ENCODE data around the gene CPEB2.

Gene CPEB2

DNA sequence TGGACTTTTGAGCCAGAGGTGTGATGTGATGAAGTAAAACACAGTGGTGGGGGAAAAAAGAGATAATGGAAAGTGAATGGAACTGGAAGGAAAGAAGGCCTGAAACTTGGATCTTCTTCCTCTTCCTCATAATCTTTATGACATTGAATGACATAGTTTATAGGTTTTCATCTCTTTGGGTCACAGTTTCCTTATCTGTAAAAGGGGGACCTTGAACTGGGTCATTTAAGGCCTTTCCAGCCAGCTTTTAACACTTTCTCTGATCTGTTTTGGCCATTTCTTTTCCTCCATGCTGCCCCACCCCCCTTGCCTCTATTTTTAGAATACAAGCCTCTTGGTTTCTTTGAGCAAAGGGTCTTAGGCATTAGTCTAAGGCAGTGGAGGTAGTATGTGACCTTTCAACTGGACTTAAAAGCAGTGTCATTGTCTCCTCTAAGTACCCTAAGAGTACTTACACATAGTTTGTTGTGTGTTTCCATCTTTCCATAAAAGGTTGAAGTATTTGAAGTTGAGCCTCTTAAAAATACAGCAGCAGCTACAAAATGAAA is 7.8 kb downstream of the CPEB2 start:
- no peak for DNase-seq (ENCODE audit: low spot score)

DNA sequence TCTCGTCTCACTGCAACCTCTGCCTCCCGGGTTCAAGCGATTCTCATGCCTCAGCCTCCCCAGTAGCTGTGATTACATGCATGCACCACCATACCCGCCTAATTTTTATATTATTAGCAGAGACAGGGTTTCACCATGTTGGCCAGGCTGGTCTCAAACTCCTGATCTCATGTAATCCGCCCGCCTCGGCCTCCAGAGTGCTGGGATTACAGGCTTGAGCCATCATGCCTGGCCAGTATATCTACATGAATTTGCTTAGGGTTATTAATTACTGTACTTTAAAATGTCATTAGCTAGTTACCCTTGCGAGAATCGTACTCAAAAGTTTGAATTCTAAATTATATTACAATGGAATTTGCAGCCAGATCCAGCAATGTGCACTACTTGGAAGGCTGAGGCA is 8.9 kb downstream of the CPEB2 start:
- no peak for DNase-seq (ENCODE audit: low spot score)

DNA sequence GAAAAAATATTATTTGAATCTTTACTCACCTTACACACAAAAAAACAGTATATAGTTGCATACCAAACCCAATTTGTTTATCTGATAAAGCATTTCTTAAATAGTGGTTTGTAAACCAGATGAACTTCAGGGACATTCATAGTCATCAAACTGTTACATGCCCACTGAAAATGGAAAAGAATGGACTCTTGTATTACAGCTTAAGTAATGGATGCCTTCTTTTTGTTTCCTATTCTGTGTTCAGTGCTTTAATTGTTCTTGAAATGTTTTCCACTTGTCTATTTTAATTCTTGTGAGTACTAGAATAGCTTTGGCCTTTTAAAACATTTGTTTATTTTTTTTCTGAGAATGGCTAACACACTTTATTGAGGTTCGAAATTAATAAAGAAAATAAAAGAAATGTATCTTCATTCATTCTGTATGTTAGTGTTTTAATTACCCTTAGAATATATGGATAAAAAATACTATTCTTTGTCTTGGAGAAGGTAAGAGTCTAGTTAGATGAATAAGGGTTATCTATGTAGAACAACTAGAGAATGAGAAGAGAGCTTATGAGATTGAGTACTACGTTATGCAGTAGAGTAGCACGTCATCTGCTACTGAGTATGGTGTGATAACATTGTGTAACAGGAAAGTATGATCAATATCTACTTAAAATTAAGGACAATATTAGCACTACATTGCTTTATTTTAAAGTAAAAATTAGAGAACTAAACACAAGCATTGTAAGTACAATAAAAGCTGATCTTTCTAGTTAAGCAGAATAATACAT is 9.9 kb downstream of the CPEB2 start:
- DNase-seq (ENCODE audit: low spot score): no peak

DNA sequence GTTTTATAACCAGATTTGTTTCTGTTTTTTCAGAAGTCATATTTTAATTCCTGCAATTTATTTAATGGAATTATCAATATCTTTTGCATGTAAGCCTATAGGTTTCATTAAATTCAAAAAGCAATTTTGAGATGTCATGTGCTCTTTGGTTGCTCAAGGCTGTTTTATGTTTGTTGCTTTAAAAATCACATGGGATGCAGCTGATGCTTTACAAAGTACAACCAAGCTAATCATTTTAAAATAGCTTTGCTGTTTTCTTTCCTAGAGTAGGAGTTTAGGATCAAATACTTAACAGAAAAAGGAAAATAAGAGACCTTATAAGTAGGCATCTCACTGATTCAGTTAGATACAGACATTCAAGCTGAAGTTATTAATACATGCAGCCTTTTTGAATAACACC is 11.3 kb downstream of the CPEB2 start:
- DNase-seq (ENCODE audit: low spot score): no peak

DNA sequence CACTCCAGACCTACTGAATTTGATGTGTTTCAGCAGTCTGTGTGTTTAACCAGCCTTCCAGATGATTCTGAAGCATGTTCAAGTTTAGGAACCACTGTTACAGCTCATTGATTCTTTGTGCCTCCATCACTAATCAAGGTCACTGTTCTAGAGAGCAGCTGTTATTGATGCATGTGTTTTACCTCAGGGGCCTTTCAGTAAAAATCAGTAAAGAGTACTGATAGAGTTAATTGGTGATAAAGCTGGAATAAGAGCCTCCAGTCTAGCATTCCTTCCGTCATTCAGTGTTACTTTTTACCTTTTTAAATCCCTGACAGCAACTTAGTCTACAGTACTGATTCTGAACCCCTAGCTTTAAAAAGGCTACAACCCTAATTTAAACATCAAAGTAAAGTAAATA is 12.9 kb downstream of the CPEB2 start:
- DNase-seq (ENCODE audit: low spot score): no peak

DNA sequence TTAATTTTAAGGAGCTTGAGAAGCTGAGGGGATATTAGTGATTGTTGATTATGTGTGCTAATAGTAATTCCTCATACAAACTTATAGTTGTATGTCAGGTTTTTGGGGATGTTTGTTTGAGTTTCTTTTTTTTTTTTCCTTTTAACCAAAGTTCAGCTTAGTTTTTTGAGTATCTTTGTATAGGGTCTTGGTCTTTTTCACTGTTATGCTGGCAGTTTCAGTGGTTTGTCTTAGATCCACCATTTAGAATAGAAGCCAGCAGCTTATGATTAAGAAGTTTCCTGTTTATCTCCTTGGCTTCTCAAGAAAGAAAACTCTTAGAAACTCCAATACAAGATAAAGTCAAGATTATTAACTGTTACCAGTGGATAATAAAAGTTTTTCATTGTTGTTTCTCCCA is 16.1 kb downstream of the CPEB2 start:
- DNase-seq (ENCODE audit: low spot score): no peak

DNA sequence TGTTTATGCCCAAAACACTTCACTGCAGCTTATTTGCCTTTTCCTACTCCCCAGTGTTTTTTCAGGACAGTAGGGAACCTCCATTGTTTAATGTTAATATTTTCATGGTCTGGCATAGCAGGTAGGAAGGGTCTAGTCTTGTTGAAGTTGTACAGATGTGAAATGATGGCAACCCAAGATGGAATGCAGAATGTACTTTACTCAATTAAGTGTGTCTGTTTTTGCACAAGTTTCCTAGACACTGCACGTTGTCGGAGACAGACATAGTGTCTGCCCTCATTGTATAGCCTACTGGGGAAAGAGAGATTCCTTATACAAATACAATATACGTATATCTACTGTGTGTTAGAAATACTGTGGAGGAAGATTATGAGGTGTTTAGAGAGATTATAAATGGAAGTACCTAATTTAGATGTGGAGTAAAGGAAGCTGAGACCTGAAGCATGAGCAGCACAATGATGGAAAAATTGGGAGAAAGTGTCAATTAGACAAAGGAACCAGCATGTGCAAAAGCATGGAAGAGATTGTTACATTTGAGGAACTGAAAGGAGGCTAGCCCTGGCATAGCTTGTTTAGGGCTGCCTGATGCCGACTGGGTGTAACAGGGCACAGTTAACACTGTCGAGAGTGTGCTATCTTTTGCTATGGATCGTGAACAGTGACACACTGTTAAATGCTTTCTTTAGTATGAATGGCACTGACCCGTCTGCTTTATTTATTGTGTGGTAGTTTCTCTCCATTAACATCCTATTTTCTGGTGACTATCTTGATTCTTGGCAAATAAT is 18.4 kb downstream of the CPEB2 start:
- DNase-seq (ENCODE audit: low spot score): no peak

DNA sequence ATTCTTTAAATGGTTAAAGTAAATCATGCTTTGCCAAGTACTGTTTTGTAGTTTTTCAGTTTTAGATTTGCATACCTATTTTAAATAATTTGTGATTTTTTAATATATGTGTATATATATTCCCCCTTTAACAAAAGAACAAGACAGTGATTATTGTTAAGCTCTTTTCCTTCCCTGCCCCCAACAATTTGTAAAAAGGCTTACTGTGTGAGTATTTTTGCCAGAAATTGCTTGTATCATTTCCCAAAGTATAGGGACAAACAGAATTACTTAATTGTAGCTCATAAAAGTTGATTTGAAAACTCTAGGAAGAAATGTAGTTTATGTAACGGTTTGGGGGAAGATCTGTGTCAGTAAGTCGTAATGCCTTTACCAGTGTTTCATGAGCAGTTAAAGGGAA is 19.0 kb downstream of the CPEB2 start:
- no peak for DNase-seq (ENCODE audit: low spot score)

DNA sequence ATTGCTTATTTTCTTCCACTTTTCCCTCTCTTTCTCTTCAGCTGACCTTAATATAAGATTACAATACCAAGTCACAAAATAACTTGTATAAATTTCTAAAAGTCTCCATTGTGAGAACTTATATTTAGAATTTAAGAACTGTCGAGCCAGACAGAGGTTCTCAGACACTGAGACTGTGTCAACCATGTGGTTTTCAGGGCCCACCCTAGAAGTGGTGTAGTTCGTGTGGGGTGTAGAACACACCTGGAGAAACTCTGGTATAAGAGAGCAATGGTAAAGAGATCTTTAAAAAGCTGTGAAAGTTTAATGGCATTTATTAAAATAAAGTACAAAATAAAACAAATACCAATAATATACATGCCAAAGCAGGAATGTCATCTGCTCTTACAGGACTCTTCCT is 19.7 kb downstream of the CPEB2 start:
- DNase-seq (ENCODE audit: low spot score): no peak

DNA sequence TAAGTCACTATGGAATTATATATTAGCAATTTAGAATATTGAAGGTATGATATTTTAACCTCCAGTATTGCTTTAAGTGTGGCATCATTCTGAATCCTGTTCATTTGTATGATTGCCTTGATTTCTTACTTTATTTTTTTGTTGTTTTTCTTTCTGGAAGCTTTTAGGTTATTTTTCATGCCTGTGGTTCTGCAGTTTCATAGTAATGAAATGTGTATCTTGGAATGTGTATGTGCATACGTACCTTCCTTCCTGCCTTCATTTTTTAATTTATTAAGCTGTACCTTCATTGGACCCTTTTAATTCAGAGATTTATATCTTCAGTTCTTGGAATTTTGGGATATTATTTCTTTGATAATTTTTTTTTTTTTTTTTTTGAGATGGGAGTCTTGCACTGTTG is 22.1 kb downstream of the CPEB2 start:
- DNase-seq (ENCODE audit: low spot score): no peak

DNA sequence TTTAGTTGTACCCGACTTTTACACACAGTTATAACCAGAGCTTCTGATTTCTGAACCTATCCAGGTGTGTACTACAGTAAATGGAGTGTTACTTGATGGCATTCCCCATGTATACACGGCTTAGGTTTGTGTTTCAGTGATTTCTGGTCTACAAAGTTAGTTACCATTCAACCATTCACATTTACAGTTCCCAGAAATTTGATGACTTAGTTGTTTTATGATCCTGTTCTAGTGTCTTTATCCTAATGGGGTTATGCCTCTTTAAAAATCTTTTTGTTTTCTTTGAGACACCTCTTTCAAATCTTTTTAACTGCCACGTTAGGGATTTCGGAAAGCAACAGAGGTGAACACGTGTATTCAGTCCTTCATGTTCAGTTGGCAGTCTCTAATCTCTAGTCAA is 23.4 kb downstream of the CPEB2 start:
- no peak for DNase-seq (ENCODE audit: low spot score)

DNA sequence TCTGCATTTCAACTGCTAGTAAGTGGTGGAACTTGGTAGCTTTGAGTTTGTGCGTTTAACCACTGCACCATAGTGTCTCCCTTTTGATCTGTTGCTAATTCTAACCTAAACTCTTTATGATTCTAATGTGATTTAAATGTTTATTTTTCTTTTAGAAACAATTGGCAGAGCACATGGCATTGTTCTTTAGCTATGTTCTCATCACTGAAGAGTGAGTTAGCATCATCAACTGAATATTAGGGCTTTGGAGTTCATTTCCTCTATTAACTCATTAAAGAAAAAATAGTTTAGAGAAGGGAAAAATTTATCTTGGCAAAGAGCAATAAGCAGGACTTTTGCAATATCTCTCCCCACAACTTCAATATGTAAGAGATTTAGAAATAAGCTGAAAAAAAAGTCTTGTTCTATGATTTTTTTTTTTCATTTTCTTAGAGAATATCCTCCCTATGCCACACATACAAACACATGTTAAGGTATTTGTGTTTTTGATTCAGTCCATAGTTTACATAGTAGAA is 25.7 kb downstream of the CPEB2 start:
- no peak for DNase-seq (ENCODE audit: low spot score)

DNA sequence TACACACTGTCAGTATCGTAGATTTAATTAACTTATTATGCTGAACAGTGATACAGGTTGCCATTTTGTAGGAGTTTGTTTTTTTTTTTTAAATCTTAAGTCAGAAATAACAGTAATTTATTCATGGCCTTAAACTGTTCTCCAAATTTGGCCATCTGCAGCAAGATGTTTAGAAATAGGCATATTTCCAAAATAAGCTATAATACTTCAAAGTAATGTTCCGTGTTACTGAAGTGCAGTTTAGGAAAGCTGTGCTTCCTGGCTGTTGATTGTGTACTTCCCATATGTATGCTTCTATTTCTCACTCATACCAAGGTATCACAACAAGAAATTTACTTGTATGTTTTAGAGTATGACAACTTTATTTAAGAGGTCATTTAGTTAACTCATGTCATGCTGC is 28.9 kb downstream of the CPEB2 start:
- no peak for DNase-seq (ENCODE audit: low spot score)

DNA sequence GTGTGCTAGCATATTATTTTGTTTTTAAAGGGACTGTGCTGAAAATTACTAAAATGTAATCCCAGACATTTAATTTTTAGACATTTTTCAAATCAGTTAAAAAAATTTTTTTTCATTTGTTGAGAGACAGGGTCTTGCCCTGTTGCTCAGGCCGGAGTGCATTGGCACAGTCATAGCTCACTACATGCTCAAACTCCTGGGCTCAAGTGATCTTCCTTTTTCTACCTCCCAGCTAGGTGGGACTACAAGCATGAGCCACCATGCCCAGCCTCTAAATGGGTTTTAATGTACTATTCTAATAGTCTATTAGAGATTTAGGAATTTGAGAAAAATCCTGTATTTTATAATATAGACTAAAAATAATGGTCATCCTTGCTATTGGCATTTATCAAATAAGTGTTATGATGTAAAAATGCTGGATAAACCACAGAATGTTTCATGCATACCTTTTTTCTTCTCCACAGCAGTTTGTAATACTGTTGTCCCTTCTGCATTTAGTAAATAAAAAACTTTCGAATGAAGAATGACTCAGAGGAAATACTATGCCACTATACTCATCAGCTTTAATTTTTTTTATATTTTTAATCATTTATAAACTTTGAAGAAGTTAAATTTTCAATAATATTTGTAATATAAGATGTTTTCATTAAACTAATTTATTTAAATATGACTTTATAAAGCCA is 29.9 kb downstream of the CPEB2 start:
- no peak for DNase-seq (ENCODE audit: low spot score)

DNA sequence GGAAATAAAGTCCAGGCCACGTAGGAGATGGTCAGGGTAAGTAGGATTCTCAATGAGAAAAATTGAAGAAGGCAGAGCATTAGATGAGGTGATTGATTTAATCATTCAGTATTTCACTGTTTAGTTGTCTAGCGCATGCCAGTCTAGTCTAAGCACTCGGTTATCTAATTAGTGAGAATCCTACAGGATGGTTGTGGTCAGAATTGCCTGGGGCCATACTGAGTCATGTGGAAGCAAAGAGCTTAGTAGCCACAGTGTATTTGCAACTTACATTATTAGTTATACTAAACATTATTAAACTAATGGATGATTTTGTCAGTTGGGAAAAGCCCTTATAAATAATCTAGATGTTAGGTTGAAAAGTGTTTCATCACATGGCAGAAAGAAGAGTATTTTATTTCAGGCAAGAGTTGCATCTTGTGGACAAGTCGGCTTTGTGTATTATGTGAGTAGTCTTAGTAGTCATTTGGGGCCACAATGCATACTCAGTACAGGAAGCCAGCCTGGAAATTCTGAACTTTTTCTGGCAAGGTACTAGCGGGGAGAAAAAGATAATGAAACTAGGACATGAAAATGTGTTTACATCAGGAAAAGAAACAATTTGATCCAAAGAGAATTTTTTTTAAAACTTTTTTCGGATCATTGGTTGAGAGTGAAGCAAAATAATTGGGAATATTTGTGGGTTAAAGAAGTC is 31.9 kb downstream of the CPEB2 start:
- DNase-seq (ENCODE audit: low spot score): no peak

DNA sequence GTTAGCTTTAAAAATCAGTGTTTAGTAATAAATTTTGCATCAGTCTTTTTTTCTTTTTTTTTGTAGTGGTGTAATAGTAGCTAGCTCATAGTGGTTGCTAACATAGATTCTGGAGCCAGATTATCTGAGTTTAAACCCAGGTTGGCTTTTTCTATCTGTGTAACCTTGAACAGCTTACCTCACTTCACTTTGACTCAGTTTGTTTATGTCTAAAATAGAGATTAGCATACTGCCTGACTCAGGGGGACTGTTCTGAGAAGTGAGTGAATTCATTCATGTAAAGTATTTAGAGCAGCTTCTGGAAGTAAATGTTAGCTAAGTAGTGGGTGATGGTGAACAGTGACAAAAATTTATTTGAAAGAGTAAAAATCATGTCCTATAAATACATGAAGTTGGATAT is 32.9 kb downstream of the CPEB2 start:
- DNase-seq (ENCODE audit: low spot score): no peak

DNA sequence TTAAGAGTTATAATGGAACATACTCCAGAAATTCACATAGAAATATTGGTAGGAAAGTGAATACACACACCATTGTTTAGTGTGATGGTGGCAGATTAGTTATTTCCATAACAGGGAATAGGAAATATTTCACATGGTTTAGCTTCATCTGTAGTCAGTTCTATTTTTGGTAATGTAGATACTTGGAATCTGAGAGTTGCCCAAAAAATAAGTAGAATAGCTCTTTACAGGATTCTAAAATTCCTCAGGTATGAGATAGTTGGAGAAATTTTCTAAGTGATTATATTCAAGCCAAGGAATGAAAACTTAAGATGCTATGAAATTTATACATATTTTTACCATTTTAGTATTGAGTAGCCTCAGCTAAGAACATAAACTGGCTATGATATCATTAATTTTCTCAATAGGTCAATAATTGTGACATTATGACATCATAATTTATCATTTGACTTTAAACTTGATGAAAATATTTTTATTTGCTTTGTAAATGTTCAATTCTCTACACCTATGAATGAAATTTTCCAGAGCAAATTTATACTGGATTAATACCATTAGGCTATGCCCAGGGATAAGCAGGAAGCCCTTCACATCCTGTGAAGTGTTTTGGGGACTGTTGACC is 35.8 kb downstream of the CPEB2 start:
- no peak for DNase-seq (ENCODE audit: low spot score)

DNA sequence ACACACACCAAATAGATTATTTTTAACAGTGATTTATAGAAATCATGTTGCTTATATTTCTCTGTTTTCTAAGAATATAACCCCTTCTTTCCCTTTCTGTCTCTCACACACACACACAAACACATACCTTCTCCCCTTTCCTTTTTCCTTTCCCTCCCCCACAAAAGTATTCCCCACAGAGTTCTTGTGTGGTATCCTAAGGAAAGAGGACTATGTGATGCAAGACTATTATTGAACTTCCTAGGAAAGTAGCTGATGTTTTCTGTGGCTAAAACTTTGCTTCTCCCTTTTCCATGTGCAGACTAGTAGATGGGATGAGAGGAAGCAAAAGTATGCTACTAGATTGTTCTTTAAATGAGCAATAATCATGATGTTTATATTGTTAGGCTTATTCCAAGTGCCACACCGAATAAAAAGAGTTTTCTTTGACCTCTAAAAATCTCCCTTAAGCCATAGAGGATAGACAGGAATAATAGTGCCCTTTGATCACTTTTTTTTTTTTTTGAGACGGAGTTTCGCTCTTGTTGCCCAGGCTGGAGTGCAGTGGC is 38.7 kb downstream of the CPEB2 start:
- DNase-seq (ENCODE audit: low spot score): no peak

DNA sequence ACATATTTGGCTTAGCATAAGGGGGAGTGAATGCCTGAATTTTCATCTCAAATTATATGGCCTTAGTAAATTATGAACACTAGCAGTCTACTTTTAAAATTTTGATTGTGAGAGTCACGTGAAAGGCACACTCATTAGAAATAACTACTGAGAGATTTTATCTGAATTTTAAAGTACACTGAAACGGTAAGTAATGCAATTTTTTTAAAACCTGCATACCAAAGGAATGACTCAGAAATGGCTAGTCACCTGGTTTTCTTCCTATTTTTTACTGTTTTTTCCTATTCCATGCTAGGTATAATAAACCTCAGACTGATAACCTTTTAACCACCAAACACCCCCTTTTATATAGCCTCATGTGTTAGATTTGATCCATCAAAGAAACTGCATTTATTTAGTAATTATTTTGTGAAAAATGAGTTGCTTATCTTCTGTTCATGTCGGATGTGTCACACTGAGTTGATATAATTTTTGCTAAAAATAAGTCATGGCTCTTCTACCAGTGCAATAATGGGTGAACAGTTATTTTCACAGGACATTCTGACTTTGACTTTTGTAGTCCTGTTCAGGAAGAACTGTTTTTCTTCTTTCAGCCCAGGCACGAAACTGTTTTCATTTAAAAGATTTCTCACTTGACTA is 40.4 kb downstream of the CPEB2 start:
- DNase-seq (ENCODE audit: low spot score): no peak

DNA sequence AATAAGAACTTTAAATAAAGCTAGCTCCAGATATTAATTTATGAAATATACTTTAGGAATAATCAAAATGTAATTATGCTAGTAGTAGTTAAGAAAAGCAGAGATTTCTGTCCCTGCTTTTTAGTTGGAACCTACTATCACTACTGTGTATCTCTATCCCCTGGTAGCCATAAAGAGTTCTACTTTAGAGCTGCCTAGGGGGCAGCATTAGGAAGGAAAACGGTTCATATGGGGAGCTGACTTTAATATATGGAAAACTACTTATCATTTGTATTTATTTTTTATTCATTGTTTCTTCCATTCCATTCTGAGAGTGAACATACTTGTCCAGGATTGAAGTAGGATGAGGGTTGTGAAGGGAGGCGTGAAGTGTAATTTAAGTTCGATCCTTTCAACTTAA is 40.9 kb downstream of the CPEB2 start:
- DNase-seq (ENCODE audit: low spot score): no peak

DNA sequence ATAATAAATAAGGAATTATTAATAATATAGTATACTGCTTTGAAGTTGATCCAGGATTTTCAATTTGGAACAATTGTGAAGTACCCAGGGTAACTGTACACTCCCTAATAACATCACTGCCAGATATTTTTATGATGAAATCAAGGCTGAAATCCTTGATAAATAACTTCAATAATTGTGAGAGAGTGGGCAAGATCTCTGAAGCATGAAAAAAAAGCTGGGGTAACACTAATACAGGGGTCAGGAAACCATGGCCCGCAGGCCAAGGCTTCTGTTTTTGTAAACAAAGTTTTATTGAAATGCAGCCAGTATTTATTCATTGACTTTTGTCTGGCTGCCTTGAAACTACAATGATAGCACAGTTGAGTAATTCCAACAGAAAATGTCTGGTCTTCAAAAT is 41.6 kb downstream of the CPEB2 start:
- no peak for DNase-seq (ENCODE audit: low spot score)
